Mucosa of stomach (tissue), 1 donor: ENCODE results near the gene FHIT.

Source experiments
- H3K27me3 ChIP-seq: one replicate; pipeline ENCODE4 v1.7.0; 2013; ENCODE audit warnings: mild to moderate bottlenecking, low read length; ENCODE audit not compliant: control insufficient read depth, insufficient read depth
- H3K36me3 ChIP-seq: one replicate; pipeline ENCODE4 v1.7.0; 2013; ENCODE audit warnings: low read length; ENCODE audit not compliant: control insufficient read depth, insufficient read depth
- H3K4me1 ChIP-seq: one replicate; pipeline ENCODE4 v1.7.0; 2013; ENCODE audit warnings: mild to moderate bottlenecking, low read length; ENCODE audit not compliant: control insufficient read depth, insufficient read depth
- H3K4me3 ChIP-seq: one replicate; pipeline ENCODE4 v1.7.0; 2013; ENCODE audit warnings: low read length
- H3K9ac ChIP-seq: one replicate; pipeline ENCODE4 v1.7.0; 2013; ENCODE audit warnings: mild to moderate bottlenecking, low read length, moderate library complexity
- H3K9me3 ChIP-seq: one replicate; pipeline ENCODE4 v1.7.0; 2013; ENCODE audit warnings: mild to moderate bottlenecking, low read length, moderate library complexity; ENCODE audit not compliant: control insufficient read depth
- donor health status: Pancreatic carcinoma.

Gene FHIT

DNA sequence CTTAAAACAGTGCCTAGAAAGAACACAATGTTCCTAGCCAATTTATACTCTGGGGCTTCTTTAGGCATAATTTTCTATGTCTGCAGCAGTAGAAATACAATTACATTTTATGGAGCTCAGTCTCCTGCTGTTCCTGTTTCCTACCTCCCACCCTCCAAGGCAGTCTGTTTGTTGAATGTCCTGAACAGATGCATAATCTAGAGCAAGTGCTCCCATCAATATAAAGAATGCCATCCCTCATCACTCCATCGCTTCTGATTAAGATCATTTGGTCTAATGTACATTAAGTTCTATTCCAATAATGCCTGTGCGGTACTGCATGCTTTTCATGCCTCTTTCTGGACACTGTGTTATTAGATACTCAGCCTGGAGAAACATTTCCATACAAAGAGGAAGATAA lies 1331.7 kb downstream of the FHIT start:
- H3K27me3 ChIP-seq: no peaks in the 10 kb centered on the region
- H3K4me3 ChIP-seq: no peak overlapping the region
- H3K4me1 ChIP-seq: no peaks in the 10 kb centered on the region
- no peak overlapping the region for H3K9ac ChIP-seq
- no peaks in the 10 kb centered on the region for H3K36me3 ChIP-seq
- H3K9me3 ChIP-seq: no peaks in the 10 kb centered on the region

DNA sequence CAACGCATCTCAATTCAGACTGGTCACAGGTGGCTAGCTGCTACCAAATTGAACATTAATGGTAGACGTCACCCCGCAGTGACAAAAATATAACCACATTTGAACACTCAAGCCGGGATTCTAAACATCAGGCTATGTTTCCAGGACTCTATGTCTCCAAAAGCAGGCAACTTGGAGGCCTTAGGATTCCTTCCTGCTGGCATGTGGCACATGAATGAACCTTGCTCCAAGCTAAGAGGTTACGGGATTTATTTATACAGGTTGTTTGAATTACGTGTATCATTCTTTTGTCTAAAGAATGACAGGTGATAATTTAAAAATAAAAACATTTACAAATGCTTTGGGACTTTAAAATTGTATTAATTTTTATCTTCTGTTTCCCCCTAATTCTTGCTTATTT lies 1337.0 kb downstream of the FHIT start:
- Histone ChIP-seq H3K9me3 (no peaks in the 10 kb centered on the region), H3K36me3 (no peaks in the 10 kb centered on the region), H3K4me1 (no peaks in the 10 kb centered on the region)

GRCh38 chr3:59913645-59914044 lies 1337.6 kb downstream of the FHIT start:
- Histone ChIP-seq H3K27me3 (no peaks in the 10 kb centered on the region), H3K4me1 (no peaks in the 10 kb centered on the region), H3K36me3 (no peaks in the 10 kb centered on the region), H3K9me3 (no peaks in the 10 kb centered on the region), H3K4me3 (no peak overlapping the region), H3K9ac (no peak overlapping the region)

More for the DNA sequence above, 1337.0 kb downstream of the FHIT start:
- no peak overlapping the region for H3K9ac ChIP-seq
- H3K4me3 ChIP-seq: no peak overlapping the region
- H3K27me3 ChIP-seq: no peaks in the 10 kb centered on the region

DNA sequence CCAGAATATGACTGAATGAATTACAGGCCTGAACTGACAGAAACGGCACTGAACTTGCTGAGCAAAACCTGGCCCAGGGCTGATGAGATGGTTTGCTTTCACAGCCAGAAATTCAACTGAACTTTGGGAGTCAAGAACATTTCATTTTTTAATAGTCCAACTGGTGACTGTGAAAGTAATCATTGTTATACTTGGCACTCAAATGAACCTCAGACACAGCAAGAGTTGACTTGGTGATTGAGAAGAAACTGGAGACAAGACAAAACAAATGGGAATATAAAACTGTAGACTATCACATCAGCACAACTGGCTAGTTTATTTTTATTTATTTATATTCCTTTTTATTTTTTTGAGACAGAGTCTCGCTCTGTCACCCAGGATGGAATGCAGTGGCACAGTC lies 1342.6 kb downstream of the FHIT start:
- no peak overlapping the region for H3K9ac ChIP-seq
- no peaks in the 10 kb centered on the region for H3K27me3 ChIP-seq
- H3K36me3 ChIP-seq: no peaks in the 10 kb centered on the region
- H3K9me3 ChIP-seq: no peaks in the 10 kb centered on the region
- no peaks in the 10 kb centered on the region for H3K4me1 ChIP-seq
- H3K4me3 ChIP-seq: no peak overlapping the region

DNA sequence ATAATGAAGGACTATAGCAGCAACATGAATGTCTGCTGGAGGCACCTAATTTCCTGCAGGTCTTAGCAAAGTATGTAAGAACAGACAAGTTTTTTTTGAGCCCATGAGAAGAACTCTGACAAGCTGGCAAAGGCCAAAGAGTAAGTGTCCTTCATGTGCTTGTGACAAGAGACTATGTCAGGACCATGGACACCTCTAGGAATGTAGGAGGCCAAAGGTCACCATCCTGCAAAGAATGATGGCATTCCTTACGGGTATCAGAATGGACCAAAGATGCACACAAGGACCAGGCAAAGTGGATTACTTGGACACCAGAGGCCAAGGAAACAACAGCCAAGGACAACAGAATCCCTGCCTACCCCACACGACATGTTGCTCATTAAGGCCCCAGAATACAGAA lies 1343.0 kb downstream of the FHIT start:
- Histone ChIP-seq H3K4me1 (no peaks in the 10 kb centered on the region), H3K9ac (no peak overlapping the region), H3K9me3 (no peaks in the 10 kb centered on the region), H3K4me3 (no peak overlapping the region), H3K36me3 (no peaks in the 10 kb centered on the region), H3K27me3 (no peaks in the 10 kb centered on the region)

GRCh38 chr3:59904296-59904695 lies 1347.0 kb downstream of the FHIT start:
- Histone ChIP-seq H3K4me3 (no peak overlapping the region), H3K4me1 (no peaks in the 10 kb centered on the region), H3K9ac (no peak overlapping the region), H3K36me3 (no peaks in the 10 kb centered on the region), H3K27me3 (no peaks in the 10 kb centered on the region), H3K9me3 (no peaks in the 10 kb centered on the region)

- Histone ChIP-seq H3K27me3 (no peaks in the 10 kb centered on the region), H3K4me1 (no peaks in the 10 kb centered on the region), H3K4me3 (no peak overlapping the region)
These were observed 1352.2 kb downstream of the FHIT start for GRCh38 chr3:59899061-59899460.

DNA sequence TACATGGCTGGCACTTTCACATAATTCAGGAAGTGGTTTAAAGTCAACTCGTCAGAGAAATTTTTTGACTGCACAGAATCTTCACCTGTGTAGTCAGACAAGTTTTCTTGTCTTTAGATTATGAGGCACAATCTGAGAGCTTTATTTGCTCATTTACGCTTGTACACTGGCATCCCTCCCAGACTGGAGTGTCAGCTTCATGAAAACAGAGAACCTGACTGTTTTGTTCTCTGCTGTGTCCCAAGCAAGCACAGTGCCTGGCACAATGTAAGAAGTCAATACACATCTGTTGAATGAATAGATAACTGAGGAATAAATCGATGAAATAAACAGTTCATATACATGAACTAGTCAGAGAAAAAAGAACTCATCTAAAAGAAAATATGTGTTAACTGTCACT lies 1355.3 kb downstream of the FHIT start:
- Histone ChIP-seq H3K9me3 (no peaks in the 10 kb centered on the region), H3K4me3 (no peak overlapping the region), H3K4me1 (peaks cover 2% of the 10 kb centered on the region), H3K36me3 (no peaks in the 10 kb centered on the region), H3K27me3 (no peaks in the 10 kb centered on the region), H3K9ac (no peak overlapping the region)

More at GRCh38 chr3:59899061-59899460, 1352.2 kb downstream of the FHIT start:
- H3K9ac ChIP-seq: no peak overlapping the region
- no peaks in the 10 kb centered on the region for H3K9me3 ChIP-seq
- H3K36me3 ChIP-seq: no peaks in the 10 kb centered on the region

GRCh38 chr3:59894425-59895121 lies 1356.7 kb downstream of the FHIT start:
- H3K4me3 ChIP-seq: no peak overlapping the region
- peaks cover 4% of the 10 kb centered on the region for H3K4me1 ChIP-seq
- H3K9ac ChIP-seq: no peak overlapping the region
- H3K9me3 ChIP-seq: no peaks in the 10 kb centered on the region
- H3K27me3 ChIP-seq: no peaks in the 10 kb centered on the region
- no peaks in the 10 kb centered on the region for H3K36me3 ChIP-seq

- H3K27me3 ChIP-seq: no peaks in the 10 kb centered on the region
- H3K9me3 ChIP-seq: no peaks in the 10 kb centered on the region
- no peaks in the 10 kb centered on the region for H3K36me3 ChIP-seq
- no peak overlapping the region for H3K4me3 ChIP-seq
- peaks cover 4% of the 10 kb centered on the region for H3K4me1 ChIP-seq
- no peak overlapping the region for H3K9ac ChIP-seq
These were observed 1360.6 kb downstream of the FHIT start for GRCh38 chr3:59890639-59891038.

GRCh38 chr3:59886790-59887189 lies 1364.5 kb downstream of the FHIT start:
- H3K27me3 ChIP-seq: no peaks in the 10 kb centered on the region

DNA sequence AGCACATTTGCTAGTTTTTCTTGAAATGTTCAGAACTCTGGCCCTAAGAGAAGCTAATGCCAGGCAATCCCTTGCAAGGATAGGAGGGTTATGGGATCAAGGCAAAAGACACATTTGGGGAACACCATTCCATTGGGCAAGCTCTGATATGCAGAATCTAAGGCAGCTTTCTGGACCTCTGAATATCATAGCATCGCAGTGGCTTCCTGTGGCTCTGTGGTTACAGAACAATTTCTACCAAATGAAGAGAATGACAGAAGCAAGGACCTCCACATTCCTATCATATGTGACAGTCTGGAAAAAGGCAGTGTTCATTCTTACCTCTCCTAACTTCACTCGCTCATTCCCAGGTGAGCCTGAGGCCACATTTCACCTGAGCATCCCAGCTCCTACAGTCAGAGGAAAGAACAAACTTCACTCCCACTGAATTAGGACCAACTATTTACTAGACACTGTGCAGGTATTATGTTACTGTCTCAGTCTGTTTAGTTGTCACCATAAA lies 1365.3 kb downstream of the FHIT start:
- H3K4me1 ChIP-seq: peaks cover 2% of the 10 kb centered on the region
- H3K9me3 ChIP-seq: no peaks in the 10 kb centered on the region
- no peaks in the 10 kb centered on the region for H3K27me3 ChIP-seq
- no peak overlapping the region for H3K4me3 ChIP-seq
- no peaks in the 10 kb centered on the region for H3K36me3 ChIP-seq
- no peak overlapping the region for H3K9ac ChIP-seq

More at GRCh38 chr3:59886790-59887189, 1364.5 kb downstream of the FHIT start:
- no peaks in the 10 kb centered on the region for H3K36me3 ChIP-seq
- H3K4me1 ChIP-seq: peaks cover 4% of the 10 kb centered on the region
- no peak overlapping the region for H3K9ac ChIP-seq
- no peaks in the 10 kb centered on the region for H3K9me3 ChIP-seq
- no peak overlapping the region for H3K4me3 ChIP-seq
